Small intestine (tissue), 7 donors: Measurements from ENCODE around the gene PPM1L. TPM values are rescaled to one million over a fixed set of nuclear protein-coding genes. Genes with fewer than 3 reads are reported as not detected.

Experiments
- DNase-seq, 2 donors: peaks; one replicate each; pipeline versions ENCODE4 v3.0.0 to v3.0.0-alpha.2; 2013
- FAIRE-seq: peaks from 2 replicates; lab custom pipeline; 2012; peaks lifted over from hg19 to GRCh38; lab: Jason Lieb, UNC
- H3K27ac ChIP-seq, 3 donors: one replicate each; pipeline ENCODE4 v1.5.1; 2013; ENCODE audit warnings: low read length in 2 of 3, mild to moderate bottlenecking in 2 of 3, control low read depth in 1 of 3, inconsistent platforms in 1 of 3, low read depth in 1 of 3, moderate library complexity in 1 of 3
- H3K27me3 ChIP-seq, 3 donors: one replicate each; pipeline ENCODE4 v1.6.1; 2013; ENCODE audit warnings: low read length in 3 of 3, inconsistent platforms in 1 of 3; ENCODE audit not compliant: control insufficient read depth in 3 of 3, insufficient read depth in 3 of 3
- H3K36me3 ChIP-seq, 3 donors: one replicate each; pipeline ENCODE4 v1.6.1; 2013; ENCODE audit warnings: low read length in 3 of 3, inconsistent platforms in 1 of 3, low read depth in 1 of 3, mild to moderate bottlenecking in 1 of 3, moderate library complexity in 1 of 3; ENCODE audit not compliant: control insufficient read depth in 3 of 3, insufficient read depth in 2 of 3
- H3K4me1 ChIP-seq, 3 donors: one replicate each; pipeline ENCODE4 v1.6.1; 2013; ENCODE audit warnings: low read length in 2 of 3, inconsistent platforms in 1 of 3, low read depth in 1 of 3, mild to moderate bottlenecking in 1 of 3, moderate library complexity in 1 of 3; ENCODE audit not compliant: control insufficient read depth in 3 of 3, insufficient read depth in 2 of 3
- H3K4me3 ChIP-seq, 3 donors: one replicate each; pipeline ENCODE4 v1.5.1; 2013; ENCODE audit warnings: low read length in 3 of 3, control low read depth in 1 of 3, inconsistent platforms in 1 of 3, low read depth in 1 of 3, mild to moderate bottlenecking in 1 of 3, moderate library complexity in 1 of 3
- H3K9me3 ChIP-seq, 2 donors: one replicate each; pipeline ENCODE4 v1.6.1; 2013; ENCODE audit warnings: low read depth in 1 of 2, low read length in 1 of 2; ENCODE audit not compliant: control insufficient read depth in 2 of 2, insufficient read depth in 1 of 2
- WGBS, 3 donors: extraction: QIAGEN DNeasy Blood & Tissue Kit; methylation state at CpG; one replicate each; pipeline ENCODE4 v1.1.7; 2013; 5-methylcytosine and 5-hydroxymethylcytosine counted together
- polyA plus RNA-seq, 4 donors: library from polyadenylated mRNA; stranded (reverse) in 3 of 4; unstranded in 1 of 4; fragments of 200-250 nt in 3 of 4; fragments of 120-200 nt in 1 of 4; gene quantifications; one replicate each; pipeline versions ENCODE4 v1.2.1 to v1.2.3, GENCODE V29; 2013
- donor health status: healthy with polysubstance abuse.
- donor health status: control.
- donor health status: control.
- donor health status: Bipolar disorder and iron deficiency.
- donor health status: healthy.

Gene PPM1L
- polyA plus RNA-seq, 4 donors: 0.27 to 3.2 (median 1.4) TPM

DNA sequence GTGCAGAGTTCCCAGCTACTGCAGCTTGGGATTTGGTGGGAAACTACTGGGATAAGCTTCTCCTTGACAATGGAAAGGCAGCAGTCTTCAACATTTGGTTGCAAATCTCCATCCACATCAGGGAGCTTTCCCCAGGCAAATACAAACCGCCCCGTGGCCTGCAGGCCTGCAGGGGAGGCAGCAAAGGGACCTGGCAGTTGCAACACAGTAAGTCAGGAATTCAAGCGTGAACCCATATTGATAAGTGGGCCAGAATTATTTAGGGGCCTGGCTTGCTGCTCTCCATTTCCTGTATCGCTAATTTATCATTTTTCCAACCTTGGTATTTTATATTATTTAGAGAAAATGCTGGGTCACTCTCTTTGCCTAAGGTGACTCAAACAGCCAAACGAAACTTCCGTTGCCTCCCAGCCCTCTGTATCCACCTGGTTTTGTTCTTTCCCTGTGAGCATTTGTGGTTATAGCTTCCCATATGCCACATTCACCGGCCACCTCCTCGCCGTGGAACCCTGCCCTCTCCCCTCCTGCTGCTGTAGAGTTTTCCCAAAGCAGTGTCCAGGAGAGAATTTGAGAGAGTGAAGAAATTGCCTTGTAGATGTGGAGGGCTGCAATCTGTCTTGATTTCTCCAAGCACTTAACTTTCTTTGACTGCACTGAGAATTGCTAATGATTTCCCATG, 314.4 kb downstream of the PPM1L start:
- FAIRE-seq (no peak), DNase-seq (no peak)
- H3K4me1 ChIP-seq: no peaks in the 10 kb centered on the region
- H3K27me3 ChIP-seq: no peaks in the 10 kb centered on the region
- 89 to 96% (median 90%) methylated on average over 9 of the region's 9 CpGs for WGBS, 3 donors
- H3K9me3 ChIP-seq: no peaks in the 10 kb centered on the region
- no peak overlapping the region for H3K4me3 ChIP-seq
- H3K27ac ChIP-seq: no peak overlapping the region
- H3K36me3 ChIP-seq: no peaks in the 10 kb centered on the region

- FAIRE-seq (no peak), DNase-seq (no peak)
- 73 to 93% (median 89%) methylated on average over 6 of the region's 6 CpGs for WGBS, 3 donors
- Histone ChIP-seq H3K9me3 (no peaks in the 10 kb centered on the region), H3K4me1 (no peaks in the 10 kb centered on the region), H3K36me3 (no peaks in the 10 kb centered on the region), H3K27me3 (no peaks in the 10 kb centered on the region), H3K4me3 (no peak overlapping the region), H3K27ac (no peak overlapping the region)
Observed at GRCh38 chr3:161070980-161071663, 315.1 kb downstream of the PPM1L start.

DNA sequence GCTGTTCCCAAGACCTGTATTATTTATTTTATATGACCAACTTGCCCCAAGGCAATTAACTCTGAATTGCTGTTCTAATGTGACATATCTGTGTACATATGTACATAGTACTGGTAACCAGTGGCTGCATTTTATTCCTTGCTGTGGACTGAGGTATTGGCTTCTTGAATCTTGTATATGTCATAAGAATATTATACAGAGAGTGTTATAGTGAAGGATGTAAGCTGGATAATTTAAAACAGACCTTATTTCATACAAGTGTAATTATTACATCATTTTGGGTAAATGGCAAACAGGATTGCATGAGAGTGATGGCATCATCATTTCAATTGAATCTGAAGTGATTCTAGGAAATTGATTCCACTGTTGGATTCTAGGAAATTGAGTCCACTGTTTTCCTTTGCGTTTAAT, 316.2 kb downstream of the PPM1L start:
- DNase-seq (no peak), FAIRE-seq (no peak)
- no peaks in the 10 kb centered on the region for H3K27me3 ChIP-seq
- no peaks in the 10 kb centered on the region for H3K4me1 ChIP-seq
- H3K36me3 ChIP-seq: no peaks in the 10 kb centered on the region
- no peak overlapping the region for H3K4me3 ChIP-seq
- no peak overlapping the region for H3K27ac ChIP-seq
- 83 to 87% (median 83%) methylated on average over 1 of the region's 1 CpG for WGBS, 3 donors
- no peaks in the 10 kb centered on the region for H3K9me3 ChIP-seq

DNA sequence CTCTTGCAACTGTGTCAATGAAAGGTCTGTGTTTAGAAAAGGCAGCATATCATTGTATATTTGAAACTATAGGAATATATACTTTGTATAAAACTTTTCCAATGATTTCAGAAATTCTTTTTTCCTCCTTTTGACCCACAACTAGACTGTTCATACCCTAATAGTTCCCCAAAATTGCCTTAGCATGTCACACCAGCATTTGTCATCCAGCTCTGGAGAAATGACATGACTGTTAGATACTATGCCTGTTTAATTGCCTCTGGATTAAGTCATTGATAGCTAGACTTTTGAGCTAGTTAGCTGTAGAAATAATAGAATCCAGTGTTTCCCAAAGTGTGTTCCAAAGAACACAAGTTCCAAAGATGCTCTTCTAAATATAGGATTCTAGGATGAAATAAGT, 316.7 kb downstream of the PPM1L start:
- Histone ChIP-seq H3K36me3 (no peaks in the 10 kb centered on the region), H3K4me1 (no peaks in the 10 kb centered on the region), H3K9me3 (no peaks in the 10 kb centered on the region), H3K27me3 (no peaks in the 10 kb centered on the region), H3K4me3 (no peak overlapping the region), H3K27ac (no peak overlapping the region)
- DNase-seq: no peak
- no peak for FAIRE-seq

DNA sequence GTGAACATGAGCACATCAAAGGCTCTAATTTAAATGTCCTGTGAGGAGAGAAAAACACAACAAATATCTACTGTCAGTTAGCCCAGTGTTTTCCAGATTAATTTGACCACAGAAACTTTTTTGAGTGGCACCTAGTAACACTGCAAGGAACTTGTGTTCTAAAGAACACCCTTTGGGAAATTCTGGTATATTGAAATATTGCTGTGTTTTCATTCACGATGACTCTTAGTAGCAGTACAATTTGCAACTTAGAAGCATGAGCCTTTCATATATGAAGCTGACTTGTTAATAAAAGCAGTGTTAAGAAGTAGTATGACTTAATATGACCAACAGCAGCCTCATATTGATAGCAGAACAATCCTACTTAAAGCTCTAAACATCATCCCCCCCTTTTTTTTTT, 317.1 kb downstream of the PPM1L start:
- no peak overlapping the region for H3K27ac ChIP-seq
- no peak for DNase-seq
- H3K36me3 ChIP-seq: no peaks in the 10 kb centered on the region
- no peak overlapping the region for H3K4me3 ChIP-seq
- H3K9me3 ChIP-seq: no peaks in the 10 kb centered on the region
- H3K4me1 ChIP-seq: no peaks in the 10 kb centered on the region
- WGBS, 3 donors: 92 to 97% (median 97%) methylated on average over 1 of the region's 1 CpG
- H3K27me3 ChIP-seq: no peaks in the 10 kb centered on the region
- no peak for FAIRE-seq

DNA sequence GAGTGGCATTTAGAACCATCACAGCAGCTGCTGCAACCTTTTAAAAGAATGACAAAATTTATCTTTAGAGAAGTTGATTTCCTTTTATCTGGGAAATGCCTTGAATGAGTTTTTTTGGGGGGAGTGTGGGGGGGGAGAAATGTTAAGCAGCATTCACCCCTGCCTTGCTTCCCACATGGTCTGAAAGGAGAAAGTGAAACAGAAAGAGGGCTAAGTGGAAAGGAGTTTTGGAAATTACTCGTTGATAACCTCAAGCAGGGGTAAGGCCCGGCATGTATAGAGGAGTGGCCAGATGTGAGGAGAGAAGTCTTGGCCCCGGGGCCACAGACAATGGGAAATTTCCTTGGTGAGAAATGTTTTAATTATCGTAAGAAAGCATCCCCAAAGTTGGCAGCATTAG, 325.6 kb downstream of the PPM1L start:
- WGBS, 3 donors: 29 to 35% (median 30%) methylated on average over 4 of the region's 4 CpGs
- Histone ChIP-seq H3K27me3 (no peaks in the 10 kb centered on the region), H3K4me3 (no peak overlapping the region), H3K36me3 (no peaks in the 10 kb centered on the region), H3K4me1 (no peaks in the 10 kb centered on the region), H3K27ac (no peak overlapping the region), H3K9me3 (no peaks in the 10 kb centered on the region)
- FAIRE-seq: no peak
- DNase-seq: no peak

DNA sequence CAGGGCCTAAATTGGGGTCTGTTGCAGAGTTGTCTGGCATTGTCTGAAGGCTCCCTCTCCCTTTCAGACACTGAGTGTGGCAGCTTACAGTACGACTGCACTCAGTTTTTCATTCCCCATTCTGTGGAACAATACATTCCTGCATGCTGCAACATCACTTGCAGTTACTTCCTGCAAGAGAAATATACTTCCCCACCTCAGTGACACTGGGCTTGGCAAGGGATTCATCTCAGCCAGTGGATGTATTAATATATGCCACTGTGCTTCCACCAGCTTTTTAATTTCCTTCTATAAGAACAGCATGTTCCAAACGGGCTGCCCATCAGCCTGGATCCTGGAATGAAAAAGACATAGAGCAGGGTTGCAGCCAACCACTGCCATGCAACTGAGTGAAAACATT, 326.0 kb downstream of the PPM1L start:
- no peaks in the 10 kb centered on the region for H3K27me3 ChIP-seq
- DNase-seq: no peak
- 57 to 86% (median 67%) methylated on average over 2 of the region's 2 CpGs for WGBS, 3 donors
- H3K4me1 ChIP-seq: no peaks in the 10 kb centered on the region
- no peak overlapping the region for H3K4me3 ChIP-seq
- no peak for FAIRE-seq
- H3K27ac ChIP-seq: no peak overlapping the region
- H3K9me3 ChIP-seq: no peaks in the 10 kb centered on the region
- H3K36me3 ChIP-seq: no peaks in the 10 kb centered on the region

DNA sequence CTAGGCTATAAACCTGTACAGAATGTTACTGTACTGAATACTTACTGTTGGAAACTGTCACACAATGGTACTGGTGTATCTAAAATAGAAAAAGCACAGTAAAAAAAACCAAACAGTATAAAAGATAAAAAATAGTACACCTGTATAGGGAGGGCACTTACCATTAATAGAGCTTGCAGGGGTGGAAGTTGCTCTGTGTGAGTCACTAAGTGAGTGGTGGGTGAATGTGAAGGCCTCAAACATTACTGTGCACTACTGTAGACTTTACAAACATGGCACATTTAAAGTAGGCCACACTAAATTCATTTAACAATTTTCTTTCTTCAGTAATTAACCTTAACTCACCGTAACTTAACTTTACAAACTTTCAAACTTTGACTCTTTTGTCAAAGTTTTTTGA, 327.1 kb downstream of the PPM1L start:
- no peak overlapping the region for H3K4me3 ChIP-seq
- H3K27ac ChIP-seq: no peak overlapping the region
- no peak for DNase-seq
- H3K9me3 ChIP-seq: no peaks in the 10 kb centered on the region
- no peaks in the 10 kb centered on the region for H3K36me3 ChIP-seq
- H3K27me3 ChIP-seq: no peaks in the 10 kb centered on the region
- H3K4me1 ChIP-seq: no peaks in the 10 kb centered on the region
- WGBS, 3 donors: 96 to 98% (median 97%) methylated on average over 1 of the region's 1 CpG
- no peak for FAIRE-seq
